Glutamatergic neuron (in vitro differentiated cells): ENCODE results near the gene NAT14. TPM values are rescaled to one million over a fixed set of nuclear protein-coding genes. Genes with fewer than 3 reads are reported as not detected.

Source experiments
- DNase-seq: peaks from one replicate; pipeline ENCODE4 v3.0.0; 2022
- H3K27ac Mint-ChIP-seq: one replicate; pipeline ENCODE4 v1.8.0; 2020; ENCODE audit warnings: mild to moderate bottlenecking, mixed read lengths, inconsistent platforms; ENCODE audit not compliant: unreplicated experiment
- H3K27me3 Mint-ChIP-seq: one replicate; pipeline ENCODE4 v1.8.0; 2020; ENCODE audit warnings: mild to moderate bottlenecking, moderate library complexity, mixed read lengths, inconsistent platforms; ENCODE audit not compliant: unreplicated experiment
- H3K36me3 Mint-ChIP-seq: one replicate; pipeline ENCODE4 v1.8.0; 2020; ENCODE audit warnings: mild to moderate bottlenecking, mixed read lengths, inconsistent platforms; ENCODE audit not compliant: unreplicated experiment
- H3K4me1 Mint-ChIP-seq: one replicate; pipeline ENCODE4 v1.8.0; 2020; ENCODE audit warnings: mild to moderate bottlenecking, low read depth, mixed read lengths, inconsistent platforms; ENCODE audit not compliant: unreplicated experiment
- H3K4me3 Mint-ChIP-seq: one replicate; pipeline ENCODE4 v1.8.0; 2020; ENCODE audit warnings: mild to moderate bottlenecking, mixed read lengths, inconsistent platforms; ENCODE audit not compliant: unreplicated experiment
- H3K9me3 Mint-ChIP-seq: one replicate; pipeline ENCODE4 v1.8.0; 2020; ENCODE audit warnings: mild to moderate bottlenecking, moderate library complexity, mixed read lengths, inconsistent platforms; ENCODE audit not compliant: unreplicated experiment
- CTCF ChIP-seq: fragments of 200-600 bp; sonication (generic); IDR thresholded peaks from one replicate; pipeline ENCODE4 v1.5.0; 2021; ENCODE audit not compliant: partially characterized antibody, unreplicated experiment
- total RNA-seq: library from RNA; stranded (reverse); fragmentation: NEBNext Ultra II Directional; extraction: Animal tissue kit (Norgen Biotek cat#: 25700); gene quantifications from one replicate; pipeline ENCODE4 v1.2.1, GENCODE V29; 2021; ENCODE audit not compliant: unreplicated experiment

NAT14 gene
- total RNA-seq, 1 donor from 2014 or later: 125 TPM

GRCh38 chr19:55440411-55441105, 44.4 kb upstream of the NAT14 start:
- Mint-ChIP-seq H3K27me3 (peaks cover 39% of the 10 kb centered on the region), H3K36me3 (peaks cover 17% of the 10 kb centered on the region), H3K9me3 (peaks cover 12% of the 10 kb centered on the region), H3K27ac (peak overlapping the region; percentile 49), H3K4me3 (peak overlapping the region; percentile 58), H3K4me1 (peaks cover 10% of the 10 kb centered on the region)
- DNase-seq: peak; percentile 69
- TF ChIP-seq CTCF: no peak

- Mint-ChIP-seq H3K9me3 (peaks cover 16% of the 10 kb centered on the region), H3K4me1 (peaks cover 10% of the 10 kb centered on the region), H3K36me3 (peaks cover 20% of the 10 kb centered on the region), H3K4me3 (peak overlapping the region; percentile 58), H3K27ac (no peak overlapping the region), H3K27me3 (peaks cover 42% of the 10 kb centered on the region)
- no peak for DNase-seq
- TF ChIP-seq CTCF: no peak
Measured at GRCh38 chr19:55441319-55441691, 43.7 kb upstream of the NAT14 start.

- DNase-seq: no peak
- peaks cover 42% of the 10 kb centered on the region for H3K27me3 Mint-ChIP-seq
- peaks cover 16% of the 10 kb centered on the region for H3K9me3 Mint-ChIP-seq
- H3K4me1 Mint-ChIP-seq: peaks cover 10% of the 10 kb centered on the region
- H3K4me3 Mint-ChIP-seq: peak overlapping the region; percentile 58
- no peak overlapping the region for H3K27ac Mint-ChIP-seq
- no peak for TF ChIP-seq CTCF
- H3K36me3 Mint-ChIP-seq: peaks cover 20% of the 10 kb centered on the region
Measured at GRCh38 chr19:55441692-55442321, 43.2 kb upstream of the NAT14 start.

GRCh38 chr19:55442372-55442961, 42.5 kb upstream of the NAT14 start:
- Mint-ChIP-seq H3K9me3 (peaks cover 16% of the 10 kb centered on the region), H3K36me3 (peaks cover 20% of the 10 kb centered on the region), H3K4me1 (peaks cover 10% of the 10 kb centered on the region), H3K27ac (no peak overlapping the region), H3K4me3 (no peak overlapping the region), H3K27me3 (peaks cover 42% of the 10 kb centered on the region)
- TF ChIP-seq CTCF: no peak
- DNase-seq: no peak
